ENCODE measurements around the gene LRMDA.

The LRMDA gene

DNA sequence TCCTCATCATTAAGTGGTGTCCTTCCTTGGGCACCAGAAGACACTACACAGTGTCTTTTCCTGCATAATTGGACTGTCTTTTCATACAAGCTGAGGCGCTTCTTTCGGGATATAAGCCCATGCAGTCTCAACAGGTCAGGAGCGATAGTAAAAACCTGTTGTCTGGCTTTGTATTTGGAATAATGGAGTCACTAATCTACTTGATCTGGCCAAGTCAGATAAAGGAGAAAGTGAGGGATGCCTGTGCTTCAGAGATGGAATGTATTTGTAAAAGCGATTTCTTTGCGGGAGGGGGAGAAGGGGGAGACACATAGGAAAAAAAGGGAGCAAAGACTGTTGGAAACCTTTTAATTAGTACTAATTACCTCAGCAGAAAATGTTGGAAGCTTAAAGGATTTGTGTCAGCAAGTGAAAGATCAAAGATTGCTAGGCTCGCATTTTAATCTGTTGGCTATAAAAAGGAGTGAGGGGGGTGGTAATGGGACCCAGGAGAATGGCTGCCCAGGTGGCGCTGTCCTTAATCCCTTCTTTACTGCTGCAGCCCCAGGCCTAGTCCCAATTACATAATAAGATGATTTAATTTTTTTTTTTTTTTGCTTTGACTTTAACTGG is 581.4 kb downstream of the LRMDA start:
- no peak for DNase-seq

- no peak for DNase-seq
Measured at GRCh38 chr10:76015245-76015644, 583.8 kb downstream of the LRMDA start.

DNA sequence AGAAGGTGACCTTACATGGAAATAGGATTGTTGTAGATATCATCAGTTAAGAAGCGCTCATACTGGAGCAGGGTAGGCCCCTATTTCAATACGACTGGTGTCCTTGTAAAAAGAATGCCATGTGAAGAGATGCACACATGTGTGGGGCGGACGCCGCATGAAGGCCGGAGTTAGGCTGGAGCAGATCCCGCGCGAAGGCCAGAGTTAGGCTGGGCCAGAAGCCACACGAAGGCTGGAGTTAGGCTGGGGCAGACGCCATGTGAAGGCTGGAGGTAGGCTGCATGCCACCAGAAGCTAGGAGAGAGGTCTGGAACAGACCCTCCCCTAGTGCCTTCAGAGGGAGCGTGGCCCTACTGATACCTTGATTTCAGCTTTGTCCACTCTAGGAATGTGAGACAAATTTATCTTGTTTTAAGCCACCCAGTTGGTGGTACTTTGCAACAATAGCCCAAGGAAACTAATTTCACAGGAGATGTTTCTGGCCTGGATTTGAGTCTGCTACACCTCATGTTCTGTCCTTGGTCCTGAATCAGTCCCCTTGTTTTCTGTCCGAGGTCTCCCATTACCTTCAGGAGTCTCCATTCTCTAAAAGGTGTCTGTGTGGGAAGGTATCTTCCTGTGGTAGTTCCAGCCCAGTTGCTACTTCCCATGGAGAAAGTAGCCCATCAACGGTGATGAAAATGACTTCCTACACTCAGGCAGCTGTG is 585.8 kb downstream of the LRMDA start:
- no peak for DNase-seq

- no peak for DNase-seq
Measured at GRCh38 chr10:76017733-76018433, 586.5 kb downstream of the LRMDA start.

- DNase-seq, result no peak
Measured at GRCh38 chr10:76020630-76021029, 589.2 kb downstream of the LRMDA start.

GRCh38 chr10:76021398-76021797 is 590.0 kb downstream of the LRMDA start:
- no peak for DNase-seq

- DNase-seq, result no peak
Measured at GRCh38 chr10:76022366-76022765, 590.9 kb downstream of the LRMDA start.

DNA sequence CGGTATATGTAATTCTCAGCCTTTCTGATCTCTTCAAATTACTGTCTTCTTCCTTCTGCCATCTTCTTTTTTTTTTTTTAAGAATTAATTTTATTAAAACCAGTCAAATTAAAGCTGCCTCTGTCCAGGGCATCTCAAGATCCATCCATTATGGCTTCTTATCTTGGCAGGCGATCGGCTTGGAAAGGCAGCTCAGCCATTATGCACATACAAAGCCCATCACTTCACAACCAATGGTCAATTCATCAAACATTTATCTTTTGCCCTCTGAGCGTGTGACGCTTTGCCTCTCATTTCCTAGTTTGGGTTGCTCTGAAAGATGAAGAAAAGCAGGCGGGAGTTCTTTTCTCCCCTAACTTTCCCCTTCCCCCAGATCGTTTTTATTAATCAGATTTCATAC is 591.6 kb downstream of the LRMDA start:
- DNase-seq, result no peak

DNA sequence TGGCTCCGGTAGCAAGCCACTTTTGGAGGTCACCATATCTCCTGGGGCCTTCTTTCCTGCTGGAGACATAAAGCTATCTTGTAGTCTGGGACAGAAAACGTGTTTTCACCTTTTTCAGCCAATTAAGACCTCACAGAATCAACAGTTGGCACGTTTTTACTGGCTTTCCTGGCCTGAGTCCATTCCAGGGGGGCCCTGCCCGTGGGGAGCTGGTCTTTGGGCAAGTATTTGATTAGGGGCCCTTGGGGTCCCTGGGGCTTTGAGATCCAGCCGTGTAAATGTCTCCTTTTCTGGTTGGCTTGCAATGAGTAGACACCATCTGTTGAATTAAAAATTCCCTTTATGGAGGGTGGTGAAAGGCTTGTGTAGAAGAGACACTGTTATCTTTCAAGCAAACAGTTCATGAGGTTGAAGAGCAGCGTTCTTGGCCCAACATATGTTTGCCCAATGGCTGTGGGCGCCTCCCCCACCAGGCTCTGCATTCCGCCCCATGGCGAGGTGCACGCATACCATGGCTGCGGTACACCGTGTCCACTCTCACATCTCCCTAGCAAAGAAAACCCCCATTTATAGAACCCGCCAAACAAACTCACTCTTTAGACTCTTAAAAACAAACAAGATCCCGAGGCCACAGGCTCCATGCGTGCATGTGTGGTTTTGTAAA is 593.2 kb downstream of the LRMDA start:
- no peak for DNase-seq

GRCh38 chr10:76025124-76025477 is 593.7 kb downstream of the LRMDA start:
- DNase-seq, result no peak

DNA sequence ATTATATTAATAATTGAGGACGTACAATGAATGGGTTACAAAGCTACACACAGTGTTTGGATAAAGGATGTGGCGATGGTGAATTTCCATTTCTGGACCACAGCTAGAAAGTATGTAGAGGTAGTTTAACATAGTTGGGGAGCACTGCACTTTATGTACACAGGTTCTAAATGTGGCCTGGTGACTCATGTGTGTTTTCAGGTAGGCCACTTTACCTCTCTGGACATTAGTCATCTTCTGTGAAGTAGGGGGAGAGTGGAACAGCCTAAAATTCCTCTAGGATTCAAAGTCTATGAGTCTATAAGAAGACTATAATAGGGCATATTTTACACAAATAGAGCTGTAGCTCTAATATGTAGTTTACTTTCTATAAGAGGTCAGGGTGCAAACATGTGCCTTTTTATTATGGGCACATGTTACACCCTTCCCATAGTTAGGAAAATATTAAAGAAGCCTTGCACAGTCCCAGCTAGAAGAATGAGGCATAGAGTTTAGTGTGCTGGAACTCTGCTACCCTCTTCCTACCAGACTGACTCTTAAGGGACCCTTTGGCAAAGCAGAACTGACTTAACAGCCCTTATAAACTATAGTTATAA is 594.9 kb downstream of the LRMDA start:
- no peak for DNase-seq

DNA sequence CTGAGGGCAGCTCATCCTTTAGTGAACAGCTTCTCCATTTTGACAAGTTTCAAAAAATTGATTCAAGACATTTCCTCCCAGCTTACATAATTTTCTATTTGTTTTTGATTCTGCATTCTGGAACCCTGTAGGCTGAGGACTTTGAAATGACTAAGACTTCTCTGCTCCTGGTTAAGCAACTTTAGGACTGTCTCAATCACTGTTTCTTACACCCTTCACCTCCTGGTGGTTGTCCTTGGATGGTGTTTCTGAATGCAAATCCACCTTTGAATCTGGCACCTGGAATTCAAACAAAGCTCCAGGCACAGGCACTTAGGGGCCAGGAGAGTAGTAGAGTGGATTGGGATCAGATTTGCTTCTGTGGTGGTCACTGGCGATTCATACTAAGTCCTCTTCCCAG is 595.5 kb downstream of the LRMDA start:
- no peak for DNase-seq

- DNase-seq, result no peak
Measured at GRCh38 chr10:76029782-76030181, 598.4 kb downstream of the LRMDA start.

DNA sequence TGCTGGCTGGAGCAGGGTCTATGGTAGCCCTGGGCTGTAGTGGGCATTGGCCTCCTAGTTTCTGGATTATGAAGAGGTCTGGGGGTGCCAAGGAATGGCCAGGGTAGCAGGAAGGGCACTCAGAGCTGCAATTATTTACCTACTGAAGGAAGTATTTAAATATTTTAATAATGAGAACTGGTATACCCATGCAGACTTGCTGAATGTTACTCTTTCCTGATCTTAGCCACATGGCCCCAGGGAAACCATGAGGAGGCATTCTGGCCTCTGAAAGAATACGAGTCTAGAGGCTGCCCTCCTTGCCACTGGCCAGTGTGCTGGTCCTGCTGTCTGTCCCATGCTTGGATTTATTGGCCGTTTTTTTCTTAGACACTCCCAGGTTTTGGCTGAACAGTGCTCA is 599.7 kb downstream of the LRMDA start:
- no peak for DNase-seq

DNA sequence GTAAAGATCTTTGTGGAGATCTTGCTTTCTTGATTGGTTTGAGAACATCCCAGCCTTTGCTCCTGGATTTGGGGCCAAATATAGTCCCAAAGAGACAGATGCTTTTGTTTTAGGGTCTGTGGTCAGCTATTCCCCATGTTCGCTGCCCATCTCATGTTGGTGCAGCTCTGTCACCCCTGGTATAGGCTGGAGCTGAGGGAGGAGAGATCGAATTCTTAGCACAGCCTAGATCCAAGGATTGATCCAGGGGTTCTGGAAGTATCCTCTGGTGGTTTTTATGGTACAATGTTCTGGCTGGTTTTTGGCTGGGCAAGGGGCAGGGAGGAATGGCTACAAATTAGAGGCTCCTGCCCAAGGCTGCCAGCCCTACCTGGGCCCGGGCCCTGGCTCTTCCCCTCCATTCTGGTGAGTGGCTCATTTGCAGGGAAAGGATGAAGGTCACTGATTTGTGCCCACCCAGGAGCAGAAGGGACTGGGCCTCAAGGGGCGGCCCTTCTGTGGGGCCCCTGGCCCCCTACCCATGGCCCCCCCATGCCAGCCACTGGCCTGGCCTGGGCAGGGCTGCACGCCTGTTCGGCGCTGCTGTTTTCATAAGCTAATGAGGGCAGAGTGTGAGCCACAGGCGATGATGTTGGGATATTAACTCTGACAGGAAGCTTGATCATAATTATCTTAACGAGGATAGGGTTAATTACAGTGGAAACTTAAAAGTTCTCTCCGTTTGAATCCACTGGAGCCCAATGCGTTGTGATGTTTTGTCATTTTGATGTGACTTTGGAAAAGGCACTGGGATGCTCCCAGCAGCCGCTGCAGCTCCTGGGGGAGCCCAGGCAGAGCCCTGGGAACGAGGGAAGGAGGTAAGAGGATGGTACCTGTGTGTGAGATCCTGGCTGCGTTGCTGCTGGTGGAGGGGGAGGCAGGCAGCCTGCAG is 600.6 kb downstream of the LRMDA start:
- no peak for DNase-seq

GRCh38 chr10:76032700-76033039 is 601.2 kb downstream of the LRMDA start:
- DNase-seq, result no peak

GRCh38 chr10:76033457-76034196 is 602.2 kb downstream of the LRMDA start:
- DNase-seq, result no peak

GRCh38 chr10:76034353-76035205 is 603.2 kb downstream of the LRMDA start:
- no peak for DNase-seq

DNA sequence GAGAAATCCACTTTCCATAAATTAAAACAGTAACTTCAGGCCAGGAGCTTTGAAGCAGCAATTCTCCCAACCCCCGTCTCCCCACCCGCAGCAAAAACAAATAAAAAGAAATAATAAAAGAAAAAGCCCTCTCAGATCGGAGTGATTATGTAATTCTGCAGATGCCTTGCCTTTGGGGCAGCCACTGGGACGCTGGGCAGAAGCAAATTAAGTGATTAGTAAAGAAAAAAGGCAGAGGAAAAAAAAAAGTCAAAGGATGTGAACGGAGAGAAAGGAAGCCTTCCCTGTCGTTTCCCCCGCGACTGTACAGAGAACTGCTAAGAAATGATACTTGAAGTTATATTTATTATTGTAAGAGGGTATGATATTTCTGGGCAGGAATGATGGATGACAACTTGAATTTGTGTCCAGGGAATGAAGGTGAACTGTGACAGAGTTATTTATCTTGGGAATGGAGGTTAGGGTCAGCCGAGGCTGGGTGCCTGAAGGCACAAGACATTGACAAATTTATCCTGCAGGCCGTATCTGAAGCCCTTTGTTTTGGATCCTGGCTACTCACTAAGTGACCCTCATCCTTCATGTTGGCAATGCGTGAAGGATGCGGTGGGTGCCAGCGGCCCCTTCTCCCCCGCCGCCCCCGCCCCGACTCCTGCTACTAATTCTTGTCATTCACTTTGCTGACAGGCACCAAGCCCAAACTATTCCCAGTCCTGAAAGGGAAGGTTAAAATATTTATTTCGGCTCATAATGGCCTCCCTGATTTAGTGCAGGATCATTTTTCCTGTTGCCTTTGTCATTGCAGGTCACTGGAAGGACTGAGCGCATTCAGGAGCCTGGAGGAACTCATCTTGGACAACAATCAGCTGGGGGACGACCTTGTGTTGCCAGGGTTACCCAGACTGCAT is 604.0 kb downstream of the LRMDA start:
- DNase-seq, result no peak
